ENCODE measurements around the gene SHOC2. TPM values are rescaled to one million over a fixed set of nuclear protein-coding genes. Genes with fewer than 3 reads are reported as not detected.

The SHOC2 gene
- total and polyA plus RNA-seq, 2 of the 8 experiments (the other 6 are each of a cell fraction or from before 2014, with no cell fraction given) = 7.6 to 28.2 TPM

DNA sequence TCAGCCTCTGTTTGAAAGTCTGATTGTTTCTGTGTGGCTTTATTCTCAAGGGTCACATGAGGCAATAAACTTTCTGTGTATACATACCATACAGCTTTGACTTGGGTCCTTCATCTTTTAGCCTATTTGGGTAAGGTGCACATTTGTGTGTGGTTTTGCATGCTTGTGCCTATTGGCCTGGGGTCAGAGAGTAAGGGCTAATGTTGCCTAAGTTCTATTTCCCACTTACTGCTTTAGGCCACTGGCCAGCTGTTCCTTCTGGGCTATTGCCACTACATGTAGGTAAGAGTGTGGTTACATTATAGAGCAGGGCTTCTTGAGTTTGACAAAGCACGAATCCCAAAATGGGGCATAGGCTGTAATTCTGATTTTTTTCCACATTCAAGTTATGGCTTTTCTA, 22.2 kb upstream of the SHOC2 start:
- FAIRE-seq = no peak
- POLR2A ChIA-PET (ENCODE audit: partially characterized antibody) = interaction anchor here (1.0 to 1.6 kb wide), 3 partner anchors 9 to 26 kb away, joined by 3 to 4 read pairs (median 3); partner anchors contain the start of genes BBIP1, PDCD4 and SHOC2

More for the DNA sequence above, 22.2 kb upstream of the SHOC2 start:
- Histone ChIP-seq H4K20me1 (replicated peaks in 1 of 2; ENCODE audit: control insufficient read depth in 1 of 2, insufficient read depth in 2 of 2, low read length in 2 of 2) (peaks cover 0 to 3% of the 10 kb centered on the region in 2 experiments), H4K91ac (replicated peaks; ENCODE audit: insufficient read length, low read length) (no peak overlapping the region), H3K18ac (ENCODE audit: extremely low read depth, low read length) (no peak overlapping the region), H3K27ac (ENCODE audit: low read depth, low read length) (no peak overlapping the region), H3K4me3 (ENCODE audit: extremely low read depth in 1 of 4, insufficient read depth in 2 of 4, low read depth in 3 of 4, low read length in 4 of 4) (no peak overlapping the region), H3K4me2 (ENCODE audit: insufficient read depth in 1 of 2, low read depth in 2 of 2, low read length in 2 of 2) (no peak overlapping the region), H2BK120ac (replicated peaks; ENCODE audit: low read depth, low read length) (no peak overlapping the region), H4K8ac (ENCODE audit: extremely low read depth, insufficient read depth, low read length) (no peak overlapping the region), H3K14ac (ENCODE audit: insufficient read length) (no peak overlapping the region), H3K9me3 (ENCODE audit: insufficient read depth in 2 of 2, low read depth in 1 of 2, low read length in 1 of 2) (no peaks in the 10 kb centered on the region), H3K4ac (replicated peaks; ENCODE audit: insufficient read length, low read depth, low read length) (no peak overlapping the region), H2BK15ac (ENCODE audit: low read length) (no peak overlapping the region), H2AK5ac (ENCODE audit: low read depth, low read length) (no peak overlapping the region), H3K36me3 (ENCODE audit: control insufficient read depth in 2 of 4, insufficient read depth in 4 of 4, low read length in 3 of 4) (peaks cover 0 to 21% (median 0%) of the 10 kb centered on the region in 4 experiments; a peak in 2 of 8 replicates), H3K23ac (ENCODE audit: insufficient read length) (no peak overlapping the region), H2AFZ (ENCODE audit: low read length) (no peak overlapping the region), H2BK5ac (ENCODE audit: low read depth, low read length) (no peak overlapping the region), H3K9ac (replicated peaks in 1 of 4; ENCODE audit: extremely low read depth in 1 of 4, low read depth in 3 of 4, low read length in 3 of 4) (no peak overlapping the region), H2BK12ac (ENCODE audit: low read depth, low read length) (no peak overlapping the region), H3K79me1 (ENCODE audit: low read depth, low read length) (no peaks in the 10 kb centered on the region), H3K27me3 (replicated peaks in 1 of 4; ENCODE audit: control insufficient read depth in 3 of 4, extremely low read depth in 1 of 4, insufficient read depth in 3 of 4, low read length in 3 of 4) (no peaks in the 10 kb centered on the region), H3K23me2 (ENCODE audit: low read depth, low read length) (no peaks in the 10 kb centered on the region), H2BK20ac (ENCODE audit: low read length) (no peak overlapping the region), H4K5ac (ENCODE audit: insufficient read length, low read depth, low read length) (no peak overlapping the region), H3K56ac (replicated peaks; ENCODE audit: insufficient read length, low read depth, low read length) (no peak overlapping the region), H3K4me1 (replicated peaks in 1 of 4; ENCODE audit: control insufficient read depth in 3 of 4, insufficient read depth in 4 of 4, low read length in 3 of 4) (no peaks in the 10 kb centered on the region), H3K79me2 (ENCODE audit: control insufficient read depth in 1 of 2, insufficient read depth in 2 of 2, low read length in 2 of 2) (no peaks in the 10 kb centered on the region)
- DNase-seq (ENCODE audit: low read depth in 1 of 2, low spot score in 2 of 2) = no peak
- 87% methylated on average over 1 of the region's 1 CpG; no CpG with 5 or more reads in 1 of the 2 experiments for WGBS, 2 experiments (ENCODE audit: extremely low coverage in 1 of 2, insufficient coverage in 1 of 2, insufficient read length in 1 of 2, insufficient replicate concordance in 2 of 2, low coverage in 1 of 2, low lambda C conversion rate in 2 of 2, missing lambda C conversion rate in 1 of 2)
- CTCF ChIA-PET (ENCODE audit: partially characterized antibody) = interaction anchor here (0.6 to 3.4 kb wide), 7 partner anchors 12 to 297 kb away, joined by 3 to 22 read pairs (median 3); no protein-coding TSS in a partner anchor
- TF ChIP-seq TCF12 (IDR thresholded peaks at IDR 0.05; ENCODE audit: low read depth, low read length) = no peak
- no peak for TF ChIP-seq SP4 (IDR thresholded peaks at IDR 0.05; ENCODE audit: low read length)
- no peak for TF ChIP-seq BCL11A (IDR thresholded peaks at IDR 0.05; ENCODE audit: low read depth in 2 of 2, low read length in 2 of 2)
- TF ChIP-seq CREB1 (IDR thresholded peaks at IDR 0.05) = no peak
- TF ChIP-seq SIX5 (IDR thresholded peaks at IDR 0.05; ENCODE audit: low read depth, low read length) = no peak
- no peak for TF ChIP-seq JUND (IDR thresholded peaks at IDR 0.05; ENCODE audit: low read length)
- TF ChIP-seq SAP30 (IDR thresholded peaks at IDR 0.05; ENCODE audit: insufficient read depth, insufficient replicate concordance, low read length) = no peak
- TF ChIP-seq, protein P1, sequence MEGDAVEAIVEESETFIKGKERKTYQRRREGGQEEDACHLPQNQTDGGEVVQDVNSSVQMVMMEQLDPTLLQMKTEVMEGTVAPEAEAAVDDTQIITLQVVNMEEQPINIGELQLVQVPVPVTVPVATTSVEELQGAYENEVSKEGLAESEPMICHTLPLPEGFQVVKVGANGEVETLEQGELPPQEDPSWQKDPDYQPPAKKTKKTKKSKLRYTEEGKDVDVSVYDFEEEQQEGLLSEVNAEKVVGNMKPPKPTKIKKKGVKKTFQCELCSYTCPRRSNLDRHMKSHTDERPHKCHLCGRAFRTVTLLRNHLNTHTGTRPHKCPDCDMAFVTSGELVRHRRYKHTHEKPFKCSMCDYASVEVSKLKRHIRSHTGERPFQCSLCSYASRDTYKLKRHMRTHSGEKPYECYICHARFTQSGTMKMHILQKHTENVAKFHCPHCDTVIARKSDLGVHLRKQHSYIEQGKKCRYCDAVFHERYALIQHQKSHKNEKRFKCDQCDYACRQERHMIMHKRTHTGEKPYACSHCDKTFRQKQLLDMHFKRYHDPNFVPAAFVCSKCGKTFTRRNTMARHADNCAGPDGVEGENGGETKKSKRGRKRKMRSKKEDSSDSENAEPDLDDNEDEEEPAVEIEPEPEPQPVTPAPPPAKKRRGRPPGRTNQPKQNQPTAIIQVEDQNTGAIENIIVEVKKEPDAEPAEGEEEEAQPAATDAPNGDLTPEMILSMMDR (IDR thresholded peaks at IDR 0.05; ENCODE audit: control extremely low read depth in 1 of 3, insufficient read depth in 1 of 3, low read depth in 1 of 3, low read length in 3 of 3) = no peak
- TF ChIP-seq SIN3A (conservative IDR thresholded peaks at IDR 0.05 in 1 of 2, IDR thresholded peaks at IDR 0.05 in 1 of 2; ENCODE audit: low read depth in 1 of 2, low read length in 2 of 2) = no peak

Measured in H1 (cell line).